HepG2 (cell line): ENCODE results near the gene ZNF341. TPM values are rescaled to one million over a fixed set of nuclear protein-coding genes. Genes with fewer than 3 reads are reported as not detected.
A peak's percentile ranks its signal among the peaks of the same experiment; 100 is the strongest.

Source experiments
- CEBPB ChIP-seq: IDR thresholded peaks from 2 replicates; pipeline ENCODE4 v1.6.1; 2011; ENCODE audit warnings: low read depth, low read length, improper control_type of control experiment, borderline replicate concordance
- HNRNPH1 ChIP-seq: fragments of 200-400 bp; formaldehyde crosslinking; optimal IDR thresholded peaks from 2 replicates; pipeline ENCODE3; 2017; ENCODE audit warnings: mild to moderate bottlenecking, low read depth, low read length
- HNRNPL ChIP-seq: fragments of 200-400 bp; formaldehyde crosslinking; IDR thresholded peaks from 2 replicates; pipeline ENCODE4 v1.6.1; 2017; ENCODE audit warnings: mild to moderate bottlenecking, low read depth, low read length
- HOXA7 ChIP-seq: sonication (generic); formaldehyde crosslinking; IDR thresholded peaks from 2 replicates; pipeline ENCODE4 v1.8.1; 2022; ENCODE audit warnings: mild to moderate bottlenecking, missing genetic modification reagents, moderate library complexity
- HOXD1 ChIP-seq: sonication (generic); formaldehyde crosslinking; IDR thresholded peaks from 2 replicates; pipeline ENCODE4 v1.5.0; 2020; ENCODE audit warnings: missing genetic modification reagents
- KLF16 ChIP-seq, 2 experiments: sonication (generic) in 1 of 2; formaldehyde crosslinking in 1 of 2; IDR thresholded peaks; 2 replicates each; pipeline versions ENCODE4 v1.6.1 to v1.8.0; 2016 to 2023; ENCODE audit warnings: missing genetic modification reagents in 2 of 2, missing compliant biosample characterization in 1 of 2
- KMT2B ChIP-seq: IDR thresholded peaks from 2 replicates; pipeline ENCODE4 v1.6.1; 2016; ENCODE audit warnings: missing genetic modification reagents, missing compliant biosample characterization
- MYPOP ChIP-seq: sonication (generic); formaldehyde crosslinking; IDR thresholded peaks from 2 replicates; pipeline ENCODE4 v1.8.1; 2023; ENCODE audit warnings: mild to moderate bottlenecking, moderate library complexity, missing genetic modification reagents
- NR2F2 ChIP-seq: IDR thresholded peaks from 2 replicates; pipeline ENCODE4 v1.6.1; 2012; ENCODE audit warnings: low read depth, inconsistent platforms, borderline replicate concordance
- NR2F6 ChIP-seq, 2 experiments: IDR thresholded peaks; 2 replicates each; pipeline ENCODE4 v1.6.1; 2016; ENCODE audit warnings: antibody characterized with exemption in 1 of 2, mild to moderate bottlenecking in 1 of 2
- SNRNP70 ChIP-seq: fragments of 200-400 bp; formaldehyde crosslinking; IDR thresholded peaks from 2 replicates; pipeline ENCODE4 v1.6.1; 2017; ENCODE audit warnings: mild to moderate bottlenecking, low read depth, low read length, moderate library complexity
- TARDBP ChIP-seq: sonication (generic); formaldehyde crosslinking; IDR thresholded peaks from 2 replicates; pipeline ENCODE4 v1.8.0; 2022; ENCODE audit warnings: mild to moderate bottlenecking, missing genetic modification reagents
- ZNF441 ChIP-seq: sonication (generic); formaldehyde crosslinking; IDR thresholded peaks from 2 replicates; pipeline ENCODE4 v1.7.0; 2021; ENCODE audit warnings: missing genetic modification reagents, borderline replicate concordance
- ZNF639 ChIP-seq: conservative IDR thresholded peaks from 2 replicates; pipeline ENCODE4 v1.6.1; 2018; ENCODE audit warnings: missing genetic modification reagents
- ZNF644 ChIP-seq: IDR thresholded peaks from 2 replicates; pipeline ENCODE4 v1.6.1; 2016; ENCODE audit warnings: low read depth
- ZNF672 ChIP-seq: sonication (generic); formaldehyde crosslinking; IDR thresholded peaks from 2 replicates; pipeline ENCODE4 v1.8.1; 2022; ENCODE audit warnings: missing genetic modification reagents
- ZNF703 ChIP-seq: sonication (generic); formaldehyde crosslinking; IDR thresholded peaks from 2 replicates; pipeline ENCODE4 v1.5.1; 2020; ENCODE audit warnings: missing genetic modification reagents, mild to moderate bottlenecking, moderate library complexity, borderline replicate concordance
- ZNF768 ChIP-seq: sonication (generic); formaldehyde crosslinking; IDR thresholded peaks from 2 replicates; pipeline ENCODE4 v1.4.0; 2020; ENCODE audit warnings: missing genetic modification reagents
- ZNF839 ChIP-seq: sonication (generic); formaldehyde crosslinking; IDR thresholded peaks from 2 replicates; pipeline ENCODE4 v1.4.0; 2020; ENCODE audit warnings: missing genetic modification reagents, mild to moderate bottlenecking, borderline replicate concordance
- ZZZ3 ChIP-seq: sonication (generic); formaldehyde crosslinking; IDR thresholded peaks from 2 replicates; pipeline ENCODE4 v1.4.0; 2020; ENCODE audit warnings: missing genetic modification reagents, mild to moderate bottlenecking, borderline replicate concordance
- polyA plus RNA-seq, 8 experiments: library from polyadenylated mRNA; depleted of rRNA in 3 of 8; stranded (reverse) in 7 of 8; unstranded in 1 of 8; fragments of >200 nt; fragmentation: Illumina TruSeq in 4 of 8; extraction: Trizol in 4 of 8; gene quantifications; 2 replicates each; pipeline versions ENCODE4 v1.2.1 to v1.2.3, GENCODE V29; 2011 to 2016; ENCODE audit warnings: low read depth in 4 of 8, missing spikeins in 1 of 8, mixed read lengths in 1 of 8; ENCODE audit not compliant: insufficient read depth in 1 of 8
- total RNA-seq, 5 experiments: library from RNA; depleted of rRNA; stranded (reverse); fragments of >200 nt; fragmentation: Illumina TruSeq; extraction: Trizol; gene quantifications; 2 replicates each; pipeline ENCODE4 v1.2.3, GENCODE V29; 2016; ENCODE audit warnings: low read depth in 1 of 5
- TF ChIP-seq, protein P1 (sequence below): sonication (generic); formaldehyde crosslinking; IDR thresholded peaks from 2 replicates; pipeline ENCODE4 v1.9.0; 2021; ENCODE audit warnings: missing genetic modification reagents, borderline replicate concordance
- TF ChIP-seq, protein P2 (sequence below): sonication (generic); formaldehyde crosslinking; IDR thresholded peaks from 2 replicates; pipeline ENCODE4 v1.4.0; 2020; ENCODE audit warnings: missing genetic modification reagents, borderline replicate concordance
- TF ChIP-seq, protein P3 (sequence below): IDR thresholded peaks from 2 replicates; pipeline ENCODE4 v1.6.1; 2016; ENCODE audit warnings: mild to moderate bottlenecking

ZNF341 gene
- total and polyA plus RNA-seq, 2 of the 13 experiments (the other 11 are each of a cell fraction or from before 2014, with no cell fraction given), result 1.1 to 2.2 TPM

GRCh38 chr20:33724439-33725094 is 7.2 kb upstream of the ZNF341 start (continued):
- TF ChIP-seq, protein P1, sequence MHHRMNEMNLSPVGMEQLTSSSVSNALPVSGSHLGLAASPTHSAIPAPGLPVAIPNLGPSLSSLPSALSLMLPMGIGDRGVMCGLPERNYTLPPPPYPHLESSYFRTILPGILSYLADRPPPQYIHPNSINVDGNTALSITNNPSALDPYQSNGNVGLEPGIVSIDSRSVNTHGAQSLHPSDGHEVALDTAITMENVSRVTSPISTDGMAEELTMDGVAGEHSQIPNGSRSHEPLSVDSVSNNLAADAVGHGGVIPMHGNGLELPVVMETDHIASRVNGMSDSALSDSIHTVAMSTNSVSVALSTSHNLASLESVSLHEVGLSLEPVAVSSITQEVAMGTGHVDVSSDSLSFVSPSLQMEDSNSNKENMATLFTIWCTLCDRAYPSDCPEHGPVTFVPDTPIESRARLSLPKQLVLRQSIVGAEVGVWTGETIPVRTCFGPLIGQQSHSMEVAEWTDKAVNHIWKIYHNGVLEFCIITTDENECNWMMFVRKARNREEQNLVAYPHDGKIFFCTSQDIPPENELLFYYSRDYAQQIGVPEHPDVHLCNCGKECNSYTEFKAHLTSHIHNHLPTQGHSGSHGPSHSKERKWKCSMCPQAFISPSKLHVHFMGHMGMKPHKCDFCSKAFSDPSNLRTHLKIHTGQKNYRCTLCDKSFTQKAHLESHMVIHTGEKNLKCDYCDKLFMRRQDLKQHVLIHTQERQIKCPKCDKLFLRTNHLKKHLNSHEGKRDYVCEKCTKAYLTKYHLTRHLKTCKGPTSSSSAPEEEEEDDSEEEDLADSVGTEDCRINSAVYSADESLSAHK, result no peak
- TF ChIP-seq HOXA7 (CRISPR knock-in tag) (no peak), TARDBP (CRISPR knock-in tag) (peak; percentile 77; the same call in 1 of the 2 replicates), ZNF441 (CRISPR knock-in tag) (no peak; the same call in 1 of the 2 replicates), ZNF768 (CRISPR knock-in tag) (no peak; the same call in 1 of the 2 replicates), ZNF644 (no peak), HNRNPL (no peak), ZZZ3 (CRISPR knock-in tag) (no peak), NR2F6 (IDR thresholded peaks at IDR 0.05) (peak; percentile 97), NR2F6 (CRISPR knock-in tag; IDR thresholded peaks at IDR 0.05) (peak; percentile 91), MYPOP (CRISPR knock-in tag) (peak; percentile 63; the same call in 1 of the 2 replicates), KMT2B (CRISPR knock-in tag) (no peak), ZNF672 (CRISPR knock-in tag) (no peak), CEBPB (peak; percentile 79), SNRNP70 (no peak), ZNF639 (no peak), HNRNPH1 (no peak), ZNF703 (no peak), ZNF839 (CRISPR knock-in tag) (no peak), HOXD1 (CRISPR knock-in tag) (no peak), KLF16 (CRISPR knock-in tag; IDR thresholded peaks at IDR 0.05) (peak in 1 of 2 experiments; percentile 79; a peak in 2 of 4 replicates), NR2F2 (peak; percentile 94)
- TF ChIP-seq, protein P2, sequence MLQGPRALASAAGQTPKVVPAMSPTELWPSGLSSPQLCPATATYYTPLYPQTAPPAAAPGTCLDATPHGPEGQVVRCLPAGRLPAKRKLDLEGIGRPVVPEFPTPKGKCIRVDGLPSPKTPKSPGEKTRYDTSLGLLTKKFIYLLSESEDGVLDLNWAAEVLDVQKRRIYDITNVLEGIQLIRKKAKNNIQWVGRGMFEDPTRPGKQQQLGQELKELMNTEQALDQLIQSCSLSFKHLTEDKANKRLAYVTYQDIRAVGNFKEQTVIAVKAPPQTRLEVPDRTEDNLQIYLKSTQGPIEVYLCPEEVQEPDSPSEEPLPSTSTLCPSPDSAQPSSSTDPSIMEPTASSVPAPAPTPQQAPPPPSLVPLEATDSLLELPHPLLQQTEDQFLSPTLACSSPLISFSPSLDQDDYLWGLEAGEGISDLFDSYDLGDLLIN (CRISPR knock-in tag), result no peak
- TF ChIP-seq, protein P3, sequence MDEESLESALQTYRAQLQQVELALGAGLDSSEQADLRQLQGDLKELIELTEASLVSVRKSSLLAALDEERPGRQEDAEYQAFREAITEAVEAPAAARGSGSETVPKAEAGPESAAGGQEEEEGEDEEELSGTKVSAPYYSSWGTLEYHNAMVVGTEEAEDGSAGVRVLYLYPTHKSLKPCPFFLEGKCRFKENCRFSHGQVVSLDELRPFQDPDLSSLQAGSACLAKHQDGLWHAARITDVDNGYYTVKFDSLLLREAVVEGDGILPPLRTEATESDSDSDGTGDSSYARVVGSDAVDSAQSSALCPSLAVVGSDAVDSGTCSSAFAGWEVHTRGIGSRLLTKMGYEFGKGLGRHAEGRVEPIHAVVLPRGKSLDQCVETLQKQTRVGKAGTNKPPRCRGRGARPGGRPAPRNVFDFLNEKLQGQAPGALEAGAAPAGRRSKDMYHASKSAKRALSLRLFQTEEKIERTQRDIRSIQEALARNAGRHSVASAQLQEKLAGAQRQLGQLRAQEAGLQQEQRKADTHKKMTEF, result peak; percentile 90
